Stimulated activated CD4-positive, alpha-beta T cell treated with anti-CD3 and anti-CD28 coated beads, Interleukin-4, amount 100 ng/mL, for 1 hour (primary cell): ENCODE measurements around the gene ZDHHC11.
A peak's percentile ranks its signal among the peaks of the same experiment; 100 is the strongest.
"Not testable (repeated sequence)": the region's sequence is repeated elsewhere in the genome, so short reads cannot be mapped to it uniquely, and the experiment has no call there.

ENCODE experiments used
- DNase-seq: peaks from one replicate; pipeline ENCODE4 v3.0.0-alpha.2; 2020

The ZDHHC11 gene

DNA sequence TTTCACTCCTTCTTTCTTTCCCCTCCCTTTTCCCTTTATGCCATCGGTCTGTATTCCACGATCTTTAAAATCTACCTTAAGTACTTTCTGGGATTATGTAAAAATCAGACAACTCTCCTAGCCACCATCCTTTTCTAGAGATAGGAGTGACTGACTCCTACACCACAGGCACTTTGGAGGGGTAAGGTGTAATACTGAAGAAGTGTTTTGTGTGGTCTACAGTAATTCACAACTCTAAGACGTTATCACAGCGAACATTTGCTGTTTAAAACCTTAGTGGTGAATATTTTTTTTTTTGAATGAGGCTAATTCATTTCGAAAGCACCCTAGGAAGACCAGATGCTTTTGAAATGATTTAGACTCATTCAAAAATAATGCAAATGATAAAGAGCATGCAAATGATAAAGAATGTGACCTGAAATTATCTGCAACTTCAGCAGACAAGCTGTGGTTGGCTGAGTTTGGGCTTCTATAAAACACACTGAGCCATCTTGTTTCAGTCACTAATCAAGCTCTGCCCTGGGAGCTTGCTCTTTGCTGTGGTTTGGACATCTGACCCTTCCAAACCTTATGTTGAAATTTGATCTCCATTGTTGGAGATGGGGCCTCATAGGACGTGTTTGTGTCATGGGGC is 52.2 kb downstream of the ZDHHC11 start:
- not testable (repeated sequence) for DNase-seq

DNA sequence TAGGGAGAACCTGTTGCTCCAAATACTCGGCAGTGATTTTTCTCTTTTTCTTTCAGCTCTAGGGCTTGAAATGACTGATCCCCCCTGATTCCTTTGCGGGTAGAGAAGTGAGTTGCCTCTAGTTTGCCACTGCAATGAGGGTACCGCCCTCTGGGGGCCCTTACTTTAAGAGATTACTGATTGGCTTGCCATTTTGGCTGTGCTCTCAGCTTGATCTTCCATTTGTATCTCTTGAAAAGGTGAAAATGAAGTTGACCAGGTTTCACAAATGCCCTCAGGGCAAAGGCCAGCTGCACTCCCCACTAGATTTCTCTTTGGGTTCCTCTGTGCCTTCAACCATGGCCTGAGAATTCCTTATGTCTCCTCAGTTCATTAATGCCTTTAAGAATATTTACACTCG is 52.8 kb downstream of the ZDHHC11 start:
- not testable (repeated sequence) for DNase-seq

DNA sequence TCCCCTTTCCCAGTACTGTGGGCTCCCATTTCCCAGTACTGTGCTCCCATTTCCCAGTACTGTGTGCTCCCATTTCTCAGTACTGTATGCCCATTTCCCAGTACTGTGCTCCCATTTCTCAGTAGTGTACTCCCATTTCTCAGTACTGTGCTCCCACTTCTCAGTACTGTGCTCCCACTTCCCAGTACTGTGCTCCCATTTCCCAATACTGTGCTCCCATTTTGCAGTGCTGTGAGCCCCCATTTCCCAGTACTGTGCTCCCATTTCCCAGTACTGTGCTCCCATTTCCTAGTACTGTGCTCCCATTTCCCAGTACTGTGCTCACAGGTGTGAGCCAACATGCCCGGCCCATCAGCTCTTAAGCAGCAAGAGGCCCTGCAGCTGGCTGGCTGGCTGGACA is 54.9 kb downstream of the ZDHHC11 start:
- not testable (repeated sequence) for DNase-seq

DNA sequence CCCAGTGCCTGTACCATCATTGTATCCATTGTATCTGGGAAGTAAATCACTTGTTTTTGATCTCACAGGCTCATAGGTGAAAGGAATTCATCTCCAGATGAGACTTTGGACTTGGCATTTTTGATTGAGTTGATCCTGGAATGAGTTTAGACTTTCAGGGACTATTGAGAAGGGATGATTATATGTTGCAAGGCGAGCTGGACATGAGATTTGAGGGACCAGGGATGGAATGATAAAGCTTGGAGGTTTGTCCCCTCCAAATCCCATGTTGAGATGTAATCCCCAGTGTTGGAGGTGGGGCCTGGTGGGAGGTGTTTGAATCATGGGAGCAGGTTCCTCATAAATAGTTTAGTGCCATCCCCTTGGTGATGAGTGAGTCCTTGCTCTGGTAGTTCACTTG is 55.8 kb downstream of the ZDHHC11 start:
- not testable (repeated sequence) for DNase-seq

DNA sequence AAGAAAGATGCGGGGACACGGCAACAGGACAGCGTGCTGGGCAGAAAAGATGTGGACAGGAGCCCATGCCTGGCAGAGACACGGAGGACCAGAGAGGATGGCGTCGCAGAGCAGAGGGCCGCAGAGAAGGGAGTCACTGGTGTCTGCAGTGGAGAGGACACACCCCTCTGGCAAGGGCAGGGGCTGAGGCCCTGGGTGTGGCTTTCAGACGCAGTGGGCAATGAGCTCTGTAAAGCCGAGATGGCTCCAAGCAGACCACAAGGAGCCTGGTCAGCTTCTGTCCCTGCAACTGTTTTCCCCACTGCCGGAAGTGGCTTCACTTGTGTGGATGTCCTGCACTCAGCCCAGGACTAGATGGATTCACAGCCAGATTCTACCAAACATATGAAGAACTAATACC is 62.1 kb downstream of the ZDHHC11 start:
- DNase-seq: not testable (repeated sequence)

DNA sequence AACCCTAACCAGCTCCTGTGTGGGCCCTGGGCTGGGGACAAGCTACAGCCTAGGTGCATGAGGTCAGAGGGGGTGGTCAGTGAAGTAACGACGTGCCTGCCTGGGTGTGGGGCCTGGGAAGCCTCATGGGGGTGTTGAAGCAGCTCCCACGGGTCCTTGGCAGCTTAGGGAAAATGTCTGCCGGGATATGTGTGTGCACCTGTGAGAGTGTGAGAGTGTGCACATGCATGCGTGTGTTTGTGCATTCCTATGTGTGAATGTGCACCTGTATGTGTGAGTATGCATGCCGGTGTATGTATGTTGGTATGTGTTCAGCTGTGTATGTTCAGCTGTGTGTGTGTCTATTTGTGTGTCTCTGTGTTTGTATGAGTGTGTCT is 62.9 kb downstream of the ZDHHC11 start:
- DNase-seq: not testable (repeated sequence)

DNA sequence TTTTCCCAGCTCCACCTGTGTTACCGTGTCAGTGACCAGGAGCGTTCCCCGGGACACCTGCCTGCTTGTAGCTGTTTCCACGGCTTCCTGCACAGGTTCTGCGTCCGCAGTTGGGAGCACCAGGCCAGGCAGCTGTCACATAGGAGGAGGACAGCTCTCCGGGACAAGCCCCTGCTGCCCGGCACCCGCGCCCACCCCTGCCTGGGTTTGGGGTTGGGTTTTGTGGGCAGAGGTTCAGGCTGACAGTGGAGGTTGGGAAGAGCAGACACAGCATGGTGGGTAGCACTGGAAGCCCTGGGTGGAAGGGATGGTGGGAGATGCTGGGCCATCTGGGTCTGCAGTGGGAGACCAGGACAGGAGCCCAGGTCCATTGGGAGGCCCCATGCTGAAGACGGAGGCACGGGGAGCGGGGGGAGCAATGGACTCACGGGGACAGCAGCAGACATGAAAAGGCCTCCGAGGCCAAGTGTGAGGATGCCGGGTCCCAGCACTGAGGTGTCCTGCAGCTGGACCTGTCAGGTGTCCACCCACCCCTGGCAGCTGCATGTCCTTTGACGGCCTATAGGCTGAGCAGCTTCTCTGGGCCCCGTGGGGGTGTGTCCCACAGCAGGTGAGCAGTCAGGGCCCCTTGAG is 63.4 kb downstream of the ZDHHC11 start:
- DNase-seq: not testable (repeated sequence)

DNA sequence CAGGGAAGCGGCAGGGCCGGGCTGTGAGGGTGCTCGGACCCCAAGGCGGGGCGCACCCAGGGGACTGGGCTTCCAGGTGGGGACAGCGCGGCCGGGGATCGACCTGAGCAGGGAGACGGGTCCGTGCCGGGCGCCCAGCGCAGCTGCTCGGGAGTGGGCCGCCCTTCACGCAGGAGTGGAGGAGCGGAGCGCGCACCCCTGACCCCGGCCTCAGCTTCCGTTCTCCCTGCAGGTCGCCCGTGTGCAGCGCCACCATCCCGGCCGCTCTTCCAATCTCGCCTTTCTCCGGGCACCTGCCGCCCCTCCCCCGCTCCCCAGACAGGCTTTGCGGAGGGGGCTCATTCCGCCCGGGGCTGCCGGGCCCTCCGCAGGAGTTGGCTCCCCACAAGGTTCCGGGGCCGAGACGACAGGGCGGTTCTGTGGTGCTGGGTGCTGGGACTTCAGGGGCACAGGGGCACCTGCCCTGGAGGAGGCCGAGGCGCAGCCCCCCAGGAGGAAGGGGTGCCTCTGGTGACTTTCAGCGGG is 65.5 kb downstream of the ZDHHC11 start:
- DNase-seq: not testable (repeated sequence)

DNA sequence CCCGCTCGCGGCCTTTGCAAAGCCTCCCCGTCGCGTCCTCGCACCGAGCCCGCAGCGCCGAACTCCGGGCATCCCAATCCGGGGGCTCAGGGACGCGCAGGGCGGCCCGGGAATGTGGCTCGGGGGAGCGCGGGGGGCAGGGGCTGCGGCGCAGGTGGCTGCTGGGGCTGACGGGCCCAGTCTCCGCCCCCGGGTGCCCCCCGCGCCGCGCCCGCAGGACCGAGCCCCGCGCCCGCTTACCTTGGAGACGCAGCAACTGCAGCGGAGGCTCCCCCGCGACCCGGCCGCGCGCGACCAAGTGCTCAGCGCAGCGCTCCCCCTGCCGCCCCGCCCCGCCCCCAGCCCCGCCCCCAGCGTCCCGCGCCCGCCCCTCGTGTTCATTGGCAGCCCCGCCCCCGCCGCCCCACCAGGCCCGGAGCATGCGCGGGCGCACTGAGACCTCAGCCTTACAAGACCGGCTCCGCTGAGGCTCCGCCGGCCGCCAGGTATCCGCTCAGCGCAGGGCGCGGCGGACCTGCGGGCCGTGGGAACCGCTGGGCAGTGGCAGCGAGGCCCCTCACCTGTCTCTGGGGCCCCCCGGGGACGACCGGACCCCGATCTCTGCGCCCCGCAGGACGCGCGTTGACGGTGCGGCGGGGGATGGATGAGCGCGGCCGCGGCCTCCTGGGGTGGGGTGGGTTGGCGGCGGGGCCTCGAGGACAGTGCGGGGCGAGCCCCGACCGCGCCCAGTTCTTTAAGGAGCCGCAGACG is 66.2 kb downstream of the ZDHHC11 start, which contains the start of gene ZDHHC11B:
Gene ZDHHC11B (minus strand): TSS at position 302 of the 750 bp plus-strand sequence. CDS start 17,810 bp downstream, outside the sequence.
- peak; percentile 96 for DNase-seq

DNA sequence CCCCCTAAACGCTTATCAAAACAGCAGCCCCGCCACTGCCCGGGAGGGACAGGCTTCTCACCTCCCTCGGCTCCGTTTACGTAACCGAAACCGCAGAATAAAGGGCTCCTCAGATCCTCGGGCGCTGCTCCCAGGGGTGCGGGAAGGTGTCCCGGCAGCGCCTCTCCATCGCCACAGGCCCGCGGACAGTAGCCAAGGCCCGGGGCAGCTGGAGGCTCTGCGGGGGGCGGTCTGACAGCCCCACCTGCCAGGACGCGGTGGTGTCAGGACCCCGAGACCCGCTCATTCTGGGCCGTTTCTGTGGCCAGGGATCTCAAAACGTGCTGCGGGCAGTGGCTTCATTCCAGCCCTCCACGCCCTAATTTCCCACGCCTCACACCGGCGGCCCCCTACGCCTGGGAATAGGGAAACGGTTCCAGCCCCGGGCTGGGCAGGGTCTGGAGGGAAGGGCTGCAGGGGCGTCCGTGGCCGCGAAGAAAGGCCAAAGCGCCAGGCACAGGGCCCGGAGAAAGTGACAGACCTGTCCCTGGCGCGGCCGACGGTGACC is 66.8 kb downstream of the ZDHHC11 start:
- peak; percentile 30 for DNase-seq

DNA sequence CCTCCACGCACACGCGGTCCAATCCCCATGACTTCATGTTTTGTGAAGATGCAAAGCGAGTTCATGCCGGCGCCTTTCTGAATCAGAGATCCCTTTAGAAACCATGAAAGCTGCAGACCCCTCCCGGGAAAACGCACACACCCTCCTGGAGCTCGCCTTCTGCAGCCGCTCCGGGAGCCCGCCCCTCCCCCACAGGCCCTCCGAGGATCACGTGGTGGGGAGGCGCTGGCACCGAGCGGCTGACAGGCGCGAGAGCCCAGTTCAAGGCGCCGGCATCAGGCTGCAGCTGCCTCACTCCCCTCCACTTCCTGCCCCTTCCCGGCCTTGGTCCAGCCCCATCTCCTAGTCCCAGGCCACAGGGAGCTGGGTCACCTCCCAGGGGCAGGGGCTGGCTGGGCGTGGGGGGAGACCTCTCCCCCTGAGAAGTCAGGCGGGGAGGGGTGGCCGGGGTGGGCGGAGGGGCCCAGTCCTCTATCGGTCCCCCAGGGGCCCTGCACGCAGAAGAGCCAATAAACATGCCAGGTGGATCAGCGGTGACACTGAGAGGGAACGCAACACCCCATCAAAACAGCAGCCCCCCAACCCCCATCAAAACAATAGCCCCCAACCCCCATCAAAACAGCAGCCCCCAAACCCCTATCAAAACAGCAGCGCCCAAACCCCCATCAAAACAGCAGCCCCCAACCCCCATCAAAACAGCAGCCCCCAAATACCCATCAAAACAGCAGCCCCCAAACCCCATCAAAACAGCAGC is 67.6 kb downstream of the ZDHHC11 start:
- peak; percentile 21 for DNase-seq

DNA sequence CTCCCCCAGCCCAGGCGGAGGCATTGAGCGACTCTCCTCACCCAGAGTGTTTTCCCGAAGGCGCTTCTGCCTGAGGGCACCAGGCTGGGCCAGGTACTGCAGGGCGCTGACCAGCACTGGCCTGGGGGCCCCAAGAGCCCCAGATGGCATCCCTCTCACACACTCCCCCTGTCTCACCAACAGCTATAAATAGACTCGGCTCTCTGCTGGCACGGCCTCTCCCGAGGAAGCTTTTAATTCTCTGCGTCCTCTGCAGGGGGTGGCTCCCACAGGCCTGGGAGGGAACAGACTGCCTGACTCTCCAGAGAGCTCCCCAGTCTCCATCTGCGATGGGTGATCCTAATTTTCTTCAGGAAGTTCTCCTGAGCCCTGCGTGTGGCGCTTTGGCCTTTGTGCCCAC is 68.4 kb downstream of the ZDHHC11 start:
- not testable (repeated sequence) for DNase-seq

DNA sequence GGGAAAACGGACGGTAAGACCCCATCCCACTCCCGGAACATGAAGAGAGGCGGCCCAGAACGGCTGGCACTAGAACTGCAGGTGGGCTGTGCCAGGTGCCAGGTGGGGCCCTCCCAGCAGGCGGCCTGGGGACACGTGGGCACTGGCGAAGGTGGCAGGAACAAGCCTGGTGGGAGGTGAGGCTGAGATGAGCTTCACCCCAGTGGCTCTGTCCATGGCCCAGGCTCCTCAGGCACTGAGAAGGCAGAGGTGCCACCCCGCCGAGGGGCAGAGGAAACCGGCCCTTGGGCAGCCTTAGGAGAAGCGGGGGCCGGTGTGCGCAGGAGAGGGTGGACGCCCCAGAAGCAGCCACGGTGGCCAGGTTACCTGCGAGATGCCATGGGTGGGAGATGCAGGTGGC is 70.2 kb downstream of the ZDHHC11 start:
- DNase-seq: not testable (repeated sequence)

DNA sequence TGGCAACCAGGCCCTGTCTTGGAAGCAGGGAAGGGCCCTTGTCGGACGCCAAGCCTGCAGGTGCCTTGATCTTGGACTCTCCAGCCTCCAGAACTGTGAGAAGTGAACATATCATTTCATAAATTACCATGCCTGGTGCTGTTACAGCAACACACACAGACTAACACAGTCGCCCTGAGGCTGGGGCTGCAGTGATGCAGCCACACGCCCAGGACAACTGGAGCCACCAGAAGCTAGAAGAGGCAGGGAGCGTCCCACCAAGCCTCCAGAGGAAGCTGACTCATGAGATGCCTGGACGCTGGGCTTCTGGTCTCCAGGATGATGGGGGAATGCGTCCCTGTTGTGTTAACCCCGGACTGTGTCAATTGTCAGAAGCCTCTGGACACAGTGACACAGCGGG is 71.8 kb downstream of the ZDHHC11 start:
- DNase-seq: not testable (repeated sequence)

DNA sequence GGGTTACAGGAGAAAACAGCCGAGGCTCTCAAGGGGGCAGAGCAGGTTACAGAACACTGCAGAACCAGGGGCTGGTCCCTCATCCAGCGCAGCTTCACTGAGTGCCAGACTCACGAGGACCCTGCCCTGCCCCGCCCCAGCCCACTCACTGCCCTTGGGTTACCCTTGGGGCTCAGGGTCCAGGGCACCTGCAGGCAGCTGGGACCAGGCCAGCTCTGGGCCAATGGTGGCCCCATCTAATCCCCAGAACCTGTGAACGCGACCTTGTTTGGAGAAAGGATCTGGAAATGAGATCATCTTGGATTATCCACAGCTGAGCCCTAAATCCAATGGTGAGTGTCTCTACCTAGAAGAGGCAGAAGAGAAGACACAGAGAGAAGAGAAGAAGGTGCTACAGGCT is 72.4 kb downstream of the ZDHHC11 start:
- DNase-seq: not testable (repeated sequence)

DNA sequence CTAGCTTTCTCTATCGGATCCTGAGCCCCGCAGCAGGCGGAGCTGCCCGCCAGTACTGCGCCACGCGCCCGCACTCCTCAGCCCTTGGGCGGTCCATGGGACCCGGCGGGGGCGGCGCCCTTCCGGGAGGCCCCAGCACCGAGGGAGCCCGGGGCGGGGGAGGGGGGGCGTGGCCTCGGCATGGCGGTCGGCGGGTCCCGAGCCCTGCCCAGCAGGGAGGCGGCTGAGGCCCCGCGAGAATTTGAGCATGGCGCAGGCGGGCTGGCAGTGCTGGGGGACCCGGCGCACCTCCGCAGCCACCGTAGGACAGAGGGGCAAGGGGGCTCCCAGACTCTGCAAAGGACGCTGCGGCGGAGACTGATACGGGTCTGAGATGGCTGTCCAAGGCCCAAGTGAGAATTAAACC is 73.0 kb downstream of the ZDHHC11 start:
- DNase-seq: peak; percentile 3

DNA sequence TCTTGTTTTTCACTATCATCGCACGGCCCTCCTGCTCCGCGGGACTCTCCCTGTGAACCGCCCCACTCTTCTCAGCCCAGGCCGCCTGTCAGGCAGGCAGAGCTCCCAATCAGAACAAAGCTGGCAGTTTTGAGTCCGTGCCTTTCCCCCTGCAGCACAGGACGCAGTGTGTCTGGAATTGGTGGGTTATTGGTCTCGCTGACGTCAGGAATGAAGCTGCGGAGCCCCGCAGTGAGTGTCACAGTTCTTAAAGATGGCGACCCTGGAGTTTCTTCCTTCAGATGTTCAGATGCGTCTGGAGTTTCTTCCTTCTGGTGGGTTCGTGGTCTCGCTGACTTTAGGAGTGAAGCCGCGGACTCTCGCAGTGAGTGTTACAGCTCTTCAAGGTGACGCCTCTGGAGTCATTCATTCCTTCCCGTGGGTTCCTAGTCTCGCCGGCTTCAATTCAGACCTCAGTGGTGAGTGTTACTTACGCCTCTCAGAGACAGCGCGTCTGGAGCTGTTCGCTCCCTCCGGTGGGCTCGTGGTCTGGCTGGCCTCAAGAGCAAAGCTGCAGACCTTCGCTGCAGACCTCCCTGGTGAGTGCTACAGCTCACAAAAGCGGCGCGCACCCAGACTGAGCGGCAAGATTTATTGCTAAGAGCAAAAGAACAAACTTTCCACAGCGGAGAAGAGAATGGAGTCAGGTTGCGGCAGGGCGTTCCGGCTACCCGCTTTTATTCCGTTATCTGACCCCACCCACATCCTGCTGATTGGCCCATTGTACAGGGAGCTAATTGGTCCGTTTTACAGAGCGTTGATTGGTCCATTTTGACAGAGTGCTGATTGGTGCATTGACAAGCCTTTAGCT is 73.7 kb downstream of the ZDHHC11 start:
- no peak for DNase-seq

DNA sequence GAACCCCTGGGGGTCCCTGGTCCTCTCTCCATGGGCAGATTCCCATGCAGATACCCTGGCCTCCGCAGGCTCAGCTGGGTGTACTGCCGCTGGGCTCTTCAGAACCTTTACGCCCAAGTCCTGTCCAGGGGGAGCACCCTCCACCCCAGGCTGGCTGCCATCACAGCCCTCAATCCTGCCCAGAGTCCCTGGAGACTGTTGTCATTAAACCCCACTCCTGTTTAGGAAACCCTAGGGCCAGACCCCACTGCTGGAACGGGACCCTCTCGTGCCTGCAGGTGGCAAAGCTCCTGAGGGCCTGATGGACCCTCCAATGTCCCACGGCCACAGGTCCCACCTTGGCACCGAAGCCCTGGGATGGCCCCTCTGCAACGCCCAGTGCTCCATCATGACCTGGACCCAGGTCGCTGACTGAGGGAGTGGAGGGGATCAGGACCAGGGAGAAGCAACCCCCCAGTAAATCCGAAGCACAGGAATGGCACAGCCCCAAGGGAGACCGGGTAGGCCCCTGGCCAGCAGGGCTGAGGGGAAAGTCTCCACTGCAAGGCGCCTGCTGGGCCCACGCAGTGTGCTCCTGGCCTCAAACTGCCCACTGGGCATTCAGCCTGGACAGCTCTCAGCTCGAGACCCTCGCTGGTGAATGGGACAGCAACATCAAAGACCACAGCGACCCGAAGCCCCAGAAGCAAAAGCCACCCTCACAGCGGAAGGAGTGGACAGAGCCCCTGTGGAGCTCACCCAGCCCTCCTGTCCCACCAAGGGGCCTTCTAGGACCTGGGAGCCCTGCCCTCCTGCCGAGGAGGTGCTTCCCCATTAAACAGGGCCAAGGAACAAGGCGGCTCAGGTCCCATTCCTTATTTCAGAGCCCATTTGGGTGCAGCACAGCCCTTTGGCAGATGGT is 74.6 kb downstream of the ZDHHC11 start:
- no peak for DNase-seq

DNA sequence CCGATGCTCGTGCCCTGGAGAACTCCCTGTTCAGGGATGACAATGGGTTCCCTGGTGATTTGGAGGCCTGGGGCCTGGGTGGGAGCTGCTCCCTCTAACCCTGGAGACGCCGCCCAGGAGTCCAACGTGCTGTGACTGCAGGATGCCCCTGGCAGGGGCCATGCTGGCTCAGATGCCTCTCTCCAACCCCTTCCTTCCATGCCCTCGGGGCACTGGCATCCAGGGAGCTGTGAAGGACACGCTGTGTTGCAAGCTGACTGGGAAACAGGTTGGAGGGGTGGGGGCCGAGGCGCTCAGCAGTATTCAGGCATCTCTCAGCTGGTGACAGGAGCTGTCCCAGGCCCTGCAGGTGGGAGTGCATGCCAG is 75.2 kb downstream of the ZDHHC11 start:
- not testable (repeated sequence) for DNase-seq

DNA sequence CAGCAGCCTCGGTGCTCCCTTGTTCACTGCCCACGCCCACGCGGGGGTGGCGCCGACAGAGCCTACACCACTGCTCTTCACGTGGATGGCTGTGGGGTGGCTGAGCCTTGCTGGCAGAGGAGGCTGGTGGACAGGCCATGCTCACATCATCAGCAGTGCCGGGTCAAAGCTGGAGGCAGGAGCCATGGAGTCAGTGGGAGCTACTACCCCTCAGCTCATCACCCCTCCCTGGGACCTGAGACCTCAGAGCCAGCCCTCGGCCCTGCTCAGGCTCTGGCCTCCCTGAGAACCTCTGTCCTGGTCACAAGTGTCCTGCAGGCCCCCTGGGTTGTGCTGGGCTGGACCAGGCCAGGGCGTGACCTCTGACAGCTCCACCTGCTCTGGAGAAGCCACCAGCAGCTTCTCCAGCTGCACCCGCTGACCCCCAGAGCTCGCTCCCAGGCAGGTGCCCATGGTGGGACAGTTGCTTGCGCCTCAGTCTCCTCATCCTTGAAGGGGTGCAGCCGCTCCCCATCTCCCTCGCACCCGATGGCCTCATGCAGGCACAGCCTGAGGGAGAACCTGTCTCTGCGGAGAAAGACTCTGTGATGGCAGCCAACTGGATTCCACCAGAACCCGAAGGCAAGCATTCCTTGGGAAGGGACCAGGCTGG is 75.8 kb downstream of the ZDHHC11 start:
- DNase-seq: not testable (repeated sequence)
